ENCODE results near the gene MEF2B.
A peak's percentile ranks its signal among the peaks of the same experiment; 100 is the strongest.

Gene MEF2B

GRCh38 chr19:19119325-19120237 lies 50.5 kb downstream of the MEF2B start:
- Histone ChIP-seq H3K27ac (no peak overlapping the region), H3K9me3 (peaks cover 0 to 6% (median 0%) of the 10 kb centered on the region in 3 donors), H3K4me1 (no peaks in the 10 kb centered on the region), H3K4me3 (no peak overlapping the region), H3K27me3 (no peaks in the 10 kb centered on the region), H3K36me3 (peaks cover 23 to 48% (median 24%) of the 10 kb centered on the region in 3 donors)
- no peak for TF ChIP-seq CTCF (IDR thresholded peaks at IDR 0.05)
- intact Hi-C loops (cut with DNase I; ENCODE audit: low total_unique reads): loop anchor here (5.0 kb wide), 1 partner anchor 67 kb away; no protein-coding TSS in a partner anchor
- DNase-seq: no peak

DNA sequence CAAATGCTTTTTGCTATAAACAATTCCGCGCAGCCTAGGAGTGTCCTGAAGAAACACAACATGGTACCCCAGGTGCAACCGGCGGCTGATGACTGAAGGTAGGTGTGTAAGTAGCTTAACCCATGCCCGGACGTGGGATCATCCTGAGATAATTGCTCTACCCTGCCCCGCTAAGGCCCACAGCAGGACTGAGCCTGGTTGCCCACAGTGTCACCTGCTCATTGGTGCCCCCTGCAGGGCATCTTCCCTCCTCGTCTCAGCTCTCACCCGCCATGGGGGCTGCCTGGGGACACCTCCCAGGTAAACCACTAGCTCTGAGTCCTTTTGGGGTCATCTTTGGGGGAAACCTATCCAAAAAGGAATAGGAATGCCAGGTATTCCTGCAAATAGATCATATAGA lies 54.1 kb downstream of the MEF2B start:
- Histone ChIP-seq H3K27ac (no peak overlapping the region), H3K4me3 (no peak overlapping the region), H3K27me3 (no peaks in the 10 kb centered on the region), H3K9me3 (no peaks in the 10 kb centered on the region), H3K4me1 (no peaks in the 10 kb centered on the region), H3K36me3 (peaks cover 12 to 27% (median 17%) of the 10 kb centered on the region in 3 donors)
- TF ChIP-seq CTCF (IDR thresholded peaks at IDR 0.05): peak; percentile 25 to 31
- intact Hi-C loops (cut with DNase I; ENCODE audit: low total_unique reads): loop anchor here (5.0 kb wide), 1 partner anchor 64 kb away; no protein-coding TSS in a partner anchor
- no peak for DNase-seq

- Histone ChIP-seq H3K4me1 (peaks cover 0 to 18% (median 8%) of the 10 kb centered on the region in 4 donors), H3K4me3 (no peak overlapping the region), H3K36me3 (peaks cover 0 to 6% (median 0%) of the 10 kb centered on the region in 3 donors), H3K27ac (no peak overlapping the region), H3K27me3 (no peaks in the 10 kb centered on the region), H3K9me3 (no peaks in the 10 kb centered on the region)
- DNase-seq: no peak
- intact Hi-C loops (cut with DNase I; ENCODE audit: low total_unique reads): no loop called here
- no peak for TF ChIP-seq CTCF (IDR thresholded peaks at IDR 0.05)
Observed at GRCh38 chr19:19113040-19113626, 56.9 kb downstream of the MEF2B start.

- intact Hi-C loops (cut with DNase I; ENCODE audit: low total_unique reads): no loop called here
- Histone ChIP-seq H3K27me3 (no peaks in the 10 kb centered on the region), H3K4me3 (no peak overlapping the region), H3K36me3 (peaks cover 0 to 12% (median 8%) of the 10 kb centered on the region in 3 donors), H3K9me3 (no peaks in the 10 kb centered on the region), H3K27ac (no peak overlapping the region), H3K4me1 (peaks cover 0 to 18% (median 8%) of the 10 kb centered on the region in 4 donors)
- no peak for TF ChIP-seq CTCF (IDR thresholded peaks at IDR 0.05)
- no peak for DNase-seq
Observed at GRCh38 chr19:19111967-19112580, 58.0 kb downstream of the MEF2B start.

DNA sequence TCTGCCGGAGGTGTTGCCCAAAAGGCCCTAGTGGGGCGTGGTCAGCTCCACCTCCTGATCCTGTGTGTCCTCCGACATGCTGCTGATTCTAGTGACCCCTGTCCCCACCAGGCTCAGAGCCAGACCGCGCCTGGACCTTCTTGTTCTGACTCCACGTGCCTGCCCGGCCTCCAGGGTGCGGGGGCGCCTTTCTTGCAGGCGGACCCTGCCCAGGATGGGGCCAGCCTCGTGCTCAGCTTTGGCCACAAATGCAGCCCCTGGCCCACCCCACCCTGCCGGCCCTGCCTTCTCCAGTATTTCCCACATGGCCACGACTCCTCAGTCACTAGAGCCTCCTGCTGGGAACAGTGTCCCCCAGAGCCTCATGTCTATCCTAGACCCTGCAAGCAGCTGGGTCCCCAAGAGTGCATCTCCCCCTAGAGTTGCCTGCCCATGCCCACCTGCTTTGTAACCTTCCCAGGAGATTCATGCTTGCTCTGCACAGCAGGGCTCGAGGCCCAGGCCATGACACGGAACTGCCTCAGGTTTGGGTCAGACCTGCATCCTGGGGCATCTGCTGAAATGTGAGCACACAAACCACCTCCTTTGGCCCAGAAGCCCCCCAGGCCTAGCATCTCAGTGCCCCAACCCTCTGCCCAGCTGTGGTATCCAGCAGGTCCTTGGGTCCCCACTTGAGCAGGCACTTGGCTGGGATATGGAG lies 58.8 kb downstream of the MEF2B start:
- H3K9me3 ChIP-seq: no peaks in the 10 kb centered on the region
- H3K4me1 ChIP-seq: peaks cover 0 to 18% (median 8%) of the 10 kb centered on the region in 4 donors
- H3K27me3 ChIP-seq: no peaks in the 10 kb centered on the region
- H3K4me3 ChIP-seq: no peak overlapping the region
- no peak for DNase-seq
- H3K36me3 ChIP-seq: peaks cover 0 to 12% (median 8%) of the 10 kb centered on the region in 3 donors
- H3K27ac ChIP-seq: no peak overlapping the region
- intact Hi-C loops (cut with DNase I; ENCODE audit: low total_unique reads): no loop called here
- no peak for TF ChIP-seq CTCF (IDR thresholded peaks at IDR 0.05)
